ENCODE measurements around the gene CADM2.

CADM2 gene

GRCh38 chr3:85427467-85427866 is 468.7 kb downstream of the CADM2 start:
- DNase-seq (ENCODE audit: insufficient read length, low spot score) (no peak), FAIRE-seq (no peak)
- no peak for TF ChIP-seq CTCF (IDR thresholded peaks at IDR 0.05; ENCODE audit: insufficient read depth, missing control alignments)

GRCh38 chr3:85432081-85432480 is 473.3 kb downstream of the CADM2 start:
- DNase-seq (ENCODE audit: insufficient read length, low spot score): no peak
- no peak for FAIRE-seq
- no peak for TF ChIP-seq CTCF (IDR thresholded peaks at IDR 0.05; ENCODE audit: insufficient read depth, missing control alignments)

- FAIRE-seq (no peak), DNase-seq (ENCODE audit: insufficient read length, low spot score) (no peak)
- no peak for TF ChIP-seq CTCF (IDR thresholded peaks at IDR 0.05; ENCODE audit: insufficient read depth, missing control alignments)
Observed at GRCh38 chr3:85433319-85433718, 474.5 kb downstream of the CADM2 start.

- FAIRE-seq (no peak), DNase-seq (ENCODE audit: insufficient read length, low spot score) (no peak)
- no peak for TF ChIP-seq CTCF (IDR thresholded peaks at IDR 0.05; ENCODE audit: insufficient read depth, missing control alignments)
Observed at GRCh38 chr3:85455561-85456200, 496.9 kb downstream of the CADM2 start.

- TF ChIP-seq CTCF (IDR thresholded peaks at IDR 0.05; ENCODE audit: insufficient read depth, missing control alignments): no peak
- no peak for DNase-seq (ENCODE audit: insufficient read length, low spot score)
- no peak for FAIRE-seq
Observed at GRCh38 chr3:85474241-85474640, 515.5 kb downstream of the CADM2 start.

- no peak for FAIRE-seq
- no peak for TF ChIP-seq CTCF (IDR thresholded peaks at IDR 0.05; ENCODE audit: insufficient read depth, missing control alignments)
- no peak for DNase-seq (ENCODE audit: insufficient read length, low spot score)
Observed at GRCh38 chr3:85475346-85475745, 516.6 kb downstream of the CADM2 start.

GRCh38 chr3:85476891-85477495 is 518.2 kb downstream of the CADM2 start:
- FAIRE-seq (no peak), DNase-seq (ENCODE audit: insufficient read length, low spot score) (no peak)
- no peak for TF ChIP-seq CTCF (IDR thresholded peaks at IDR 0.05; ENCODE audit: insufficient read depth, missing control alignments)
